Osteoblast (primary cell): ENCODE data around the gene MAP2K3. TPM values are rescaled to one million over a fixed set of nuclear protein-coding genes. Genes with fewer than 3 reads are reported as not detected.

ENCODE experiments used
- DNase-seq: peaks from one replicate; pipeline ENCODE4 v3.0.0; 2011; ENCODE audit warnings: low spot score, mixed read lengths; ENCODE audit not compliant: insufficient read length; ENCODE audit errors: missing footprints
- H2AFZ ChIP-seq: 2 replicates; pipeline ENCODE4 v1.6.0; 2011; ENCODE audit warnings: mild to moderate bottlenecking, low read length
- H3K27ac ChIP-seq: 2 replicates; pipeline ENCODE4 v1.5.1; 2011; ENCODE audit warnings: mild to moderate bottlenecking, low read depth, low read length, moderate library complexity
- H3K27me3 ChIP-seq: 2 replicates; pipeline ENCODE4 v1.6.0; 2012; ENCODE audit warnings: mild to moderate bottlenecking, control low read depth, inconsistent platforms, low read length, moderate library complexity; ENCODE audit not compliant: insufficient read depth
- H3K36me3 ChIP-seq: 2 replicates; pipeline ENCODE4 v1.5.1; 2011; ENCODE audit warnings: mild to moderate bottlenecking, low read length, control low read depth, moderate library complexity; ENCODE audit not compliant: insufficient read depth
- H3K4me1 ChIP-seq: 2 replicates; pipeline ENCODE4 v1.5.1; 2011; ENCODE audit warnings: mild to moderate bottlenecking, low read length, control low read depth, moderate library complexity; ENCODE audit not compliant: insufficient read depth
- H3K4me2 ChIP-seq: 2 replicates; pipeline ENCODE4 v1.6.0; 2011; ENCODE audit warnings: mild to moderate bottlenecking, low read length; ENCODE audit not compliant: insufficient read depth
- H3K4me3 ChIP-seq: fragments of 200-600 bp; sonication (generic); 3 replicates; pipeline ENCODE4 v1.5.1; 2012; ENCODE audit warnings: mild to moderate bottlenecking, low read length, inconsistent platforms; ENCODE audit not compliant: insufficient read depth
- H3K79me2 ChIP-seq: 2 replicates; pipeline ENCODE4 v1.6.0; 2012; ENCODE audit warnings: mild to moderate bottlenecking, low read length, control low read depth, inconsistent platforms; ENCODE audit not compliant: insufficient read depth
- H3K9me3 ChIP-seq: 2 replicates; pipeline ENCODE4 v1.5.1; 2011; ENCODE audit warnings: low read depth, low read length, control low read depth
- H4K20me1 ChIP-seq: 2 replicates; pipeline ENCODE4 v1.6.0; 2012; ENCODE audit warnings: mild to moderate bottlenecking, low read length, control low read depth; ENCODE audit not compliant: insufficient read depth
- CTCF ChIP-seq: IDR thresholded peaks from 2 replicates; pipeline ENCODE4 v1.5.1; 2011; ENCODE audit warnings: mild to moderate bottlenecking, low read depth, low read length, moderate library complexity; ENCODE audit errors: extremely low read depth
- total RNA-seq: library from RNA; depleted of rRNA; stranded (reverse); fragments of >200 nt; gene quantifications from 2 replicates; pipeline ENCODE4 v1.2.3, GENCODE V29; 2012

MAP2K3 gene
- total RNA-seq, 1 donor, result 27.5 TPM

GRCh38 chr17:21268596-21269188 is 15.8 kb upstream of the MAP2K3 start:
- Histone ChIP-seq H2AFZ (no peak overlapping the region), H3K36me3 (no peaks in the 10 kb centered on the region), H4K20me1 (no peaks in the 10 kb centered on the region), H3K4me3 (no peak overlapping the region), H3K79me2 (no peaks in the 10 kb centered on the region), H3K27ac (no peak overlapping the region), H3K4me2 (no peak overlapping the region), H3K4me1 (no peaks in the 10 kb centered on the region), H3K9me3 (no peaks in the 10 kb centered on the region), H3K27me3 (peaks cover 2% of the 10 kb centered on the region)
- TF ChIP-seq CTCF, result no peak
- peak; percentile 42 for DNase-seq

GRCh38 chr17:21269394-21269793 is 15.1 kb upstream of the MAP2K3 start:
- Histone ChIP-seq H3K4me2 (no peak overlapping the region), H3K4me3 (no peak overlapping the region), H3K36me3 (no peaks in the 10 kb centered on the region), H3K27ac (no peak overlapping the region), H3K9me3 (no peaks in the 10 kb centered on the region), H3K27me3 (peaks cover 2% of the 10 kb centered on the region), H3K79me2 (no peaks in the 10 kb centered on the region), H2AFZ (no peak overlapping the region), H4K20me1 (no peaks in the 10 kb centered on the region), H3K4me1 (no peaks in the 10 kb centered on the region)
- DNase-seq, result peak; percentile 47
- no peak for TF ChIP-seq CTCF

- H3K79me2 ChIP-seq, result no peaks in the 10 kb centered on the region
- H2AFZ ChIP-seq, result no peak overlapping the region
- TF ChIP-seq CTCF, result no peak
- no peak overlapping the region for H3K4me3 ChIP-seq
- peaks cover 12% of the 10 kb centered on the region for H3K4me1 ChIP-seq
- DNase-seq, result peak; percentile 30
- H3K27me3 ChIP-seq, result no peaks in the 10 kb centered on the region
- no peaks in the 10 kb centered on the region for H3K9me3 ChIP-seq
- no peaks in the 10 kb centered on the region for H4K20me1 ChIP-seq
- no peak overlapping the region for H3K27ac ChIP-seq
- H3K36me3 ChIP-seq, result no peaks in the 10 kb centered on the region
- H3K4me2 ChIP-seq, result no peak overlapping the region
Observed at GRCh38 chr17:21271454-21272183, 12.9 kb upstream of the MAP2K3 start.

GRCh38 chr17:21272250-21272649 is 12.3 kb upstream of the MAP2K3 start:
- TF ChIP-seq CTCF, result no peak
- no peaks in the 10 kb centered on the region for H4K20me1 ChIP-seq
- H3K4me2 ChIP-seq, result no peak overlapping the region
- no peaks in the 10 kb centered on the region for H3K36me3 ChIP-seq
- no peaks in the 10 kb centered on the region for H3K79me2 ChIP-seq
- no peak overlapping the region for H2AFZ ChIP-seq
- H3K9me3 ChIP-seq, result no peaks in the 10 kb centered on the region
- peaks cover 12% of the 10 kb centered on the region for H3K4me1 ChIP-seq
- no peaks in the 10 kb centered on the region for H3K27me3 ChIP-seq
- H3K27ac ChIP-seq, result no peak overlapping the region
- no peak overlapping the region for H3K4me3 ChIP-seq
- DNase-seq, result peak; percentile 49
